ENCODE data around the gene CP.

- no peak for TF ChIP-seq KAT2B (IDR thresholded peaks at IDR 0.05; ENCODE audit: borderline replicate concordance, low read depth, low read length)
- no peak for TF ChIP-seq EP300 (IDR thresholded peaks at IDR 0.05; ENCODE audit: low read depth in 2 of 2, low read length in 2 of 2)
- no peak for TF ChIP-seq EP300 (CRISPR knock-in tag; IDR thresholded peaks at IDR 0.05; ENCODE audit: borderline replicate concordance)
- TF ChIP-seq MXI1 (IDR thresholded peaks at IDR 0.05; ENCODE audit: borderline replicate concordance, low read depth, low read length) = no peak
- TF ChIP-seq CTCF (CRISPR knock-in tag; IDR thresholded peaks at IDR 0.05) = no peak
- TF ChIP-seq SCMH1 (CRISPR knock-in tag; IDR thresholded peaks at IDR 0.05; ENCODE audit: borderline replicate concordance) = no peak
- TF ChIP-seq, protein P1, sequence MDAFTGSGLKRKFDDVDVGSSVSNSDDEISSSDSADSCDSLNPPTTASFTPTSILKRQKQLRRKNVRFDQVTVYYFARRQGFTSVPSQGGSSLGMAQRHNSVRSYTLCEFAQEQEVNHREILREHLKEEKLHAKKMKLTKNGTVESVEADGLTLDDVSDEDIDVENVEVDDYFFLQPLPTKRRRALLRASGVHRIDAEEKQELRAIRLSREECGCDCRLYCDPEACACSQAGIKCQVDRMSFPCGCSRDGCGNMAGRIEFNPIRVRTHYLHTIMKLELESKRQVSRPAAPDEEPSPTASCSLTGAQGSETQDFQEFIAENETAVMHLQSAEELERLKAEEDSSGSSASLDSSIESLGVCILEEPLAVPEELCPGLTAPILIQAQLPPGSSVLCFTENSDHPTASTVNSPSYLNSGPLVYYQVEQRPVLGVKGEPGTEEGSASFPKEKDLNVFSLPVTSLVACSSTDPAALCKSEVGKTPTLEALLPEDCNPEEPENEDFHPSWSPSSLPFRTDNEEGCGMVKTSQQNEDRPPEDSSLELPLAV (CRISPR knock-in tag; conservative IDR thresholded peaks at IDR 0.05; ENCODE audit: low read depth) = no peak
- TF ChIP-seq TCF7L2 (IDR thresholded peaks at IDR 0.05; ENCODE audit: low read depth, low read length) = no peak
- TF ChIP-seq HCFC1 (IDR thresholded peaks at IDR 0.05; ENCODE audit: low read depth, low read length) = no peak
- no peak for TF ChIP-seq MATR3 (CRISPR knock-in tag; IDR thresholded peaks at IDR 0.05)
- no peak for TF ChIP-seq ZNF234 (CRISPR knock-in tag; conservative IDR thresholded peaks at IDR 0.05)
- TF ChIP-seq ZBTB7A (CRISPR knock-in tag; IDR thresholded peaks at IDR 0.05) = no peak
- TF ChIP-seq ZNF615 (CRISPR knock-in tag; IDR thresholded peaks at IDR 0.05; ENCODE audit: borderline replicate concordance) = no peak
- TF ChIP-seq, protein P2, sequence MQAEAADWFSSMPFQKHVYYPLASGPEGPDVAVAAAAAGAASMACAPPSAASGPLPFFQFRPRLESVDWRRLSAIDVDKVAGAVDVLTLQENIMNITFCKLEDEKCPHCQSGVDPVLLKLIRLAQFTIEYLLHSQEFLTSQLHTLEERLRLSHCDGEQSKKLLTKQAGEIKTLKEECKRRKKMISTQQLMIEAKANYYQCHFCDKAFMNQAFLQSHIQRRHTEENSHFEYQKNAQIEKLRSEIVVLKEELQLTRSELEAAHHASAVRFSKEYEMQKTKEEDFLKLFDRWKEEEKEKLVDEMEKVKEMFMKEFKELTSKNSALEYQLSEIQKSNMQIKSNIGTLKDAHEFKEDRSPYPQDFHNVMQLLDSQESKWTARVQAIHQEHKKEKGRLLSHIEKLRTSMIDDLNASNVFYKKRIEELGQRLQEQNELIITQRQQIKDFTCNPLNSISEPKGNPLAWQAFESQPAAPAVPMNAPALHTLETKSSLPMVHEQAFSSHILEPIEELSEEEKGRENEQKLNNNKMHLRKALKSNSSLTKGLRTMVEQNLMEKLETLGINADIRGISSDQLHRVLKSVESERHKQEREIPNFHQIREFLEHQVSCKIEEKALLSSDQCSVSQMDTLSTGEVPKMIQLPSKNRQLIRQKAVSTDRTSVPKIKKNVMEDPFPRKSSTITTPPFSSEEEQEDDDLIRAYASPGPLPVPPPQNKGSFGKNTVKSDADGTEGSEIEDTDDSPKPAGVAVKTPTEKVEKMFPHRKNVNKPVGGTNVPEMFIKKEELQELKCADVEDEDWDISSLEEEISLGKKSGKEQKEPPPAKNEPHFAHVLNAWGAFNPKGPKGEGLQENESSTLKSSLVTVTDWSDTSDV (CRISPR knock-in tag; IDR thresholded peaks at IDR 0.05) = no peak
These were observed 37.1 kb upstream of the CP start for GRCh38 chr3:149258714-149259113.

Data from HepG2 (cell line).